Tibial nerve (tissue), 4 donors: ENCODE results near the gene MRPL43.

ENCODE experiments used
- CTCF ChIP-seq, 5 experiments: fragments of 200-600 bp in 3 of 5; fragments of 450-650 bp in 2 of 5; sonication (generic) in 3 of 5; IDR thresholded peaks; one replicate each; pipeline ENCODE4 v1.5.1; 2016 to 2019; ENCODE audit warnings: antibody characterized with exemption in 5 of 5, mild to moderate bottlenecking in 3 of 5, moderate library complexity in 2 of 5
- EP300 ChIP-seq, 2 donors: sonication (generic); formaldehyde crosslinking; IDR thresholded peaks; one replicate each; pipeline ENCODE4 v1.6.1; 2017; ENCODE audit warnings: antibody characterized with exemption in 2 of 2, mild to moderate bottlenecking in 1 of 2
- POLR2A ChIP-seq, 2 donors: fragments of 450-650 bp; IDR thresholded peaks; one replicate each; pipeline ENCODE4 v1.6.1; 2017; ENCODE audit warnings: antibody characterized with exemption in 2 of 2, mild to moderate bottlenecking in 2 of 2, moderate library complexity in 2 of 2

- TF ChIP-seq CTCF (IDR thresholded peaks at IDR 0.05) (no peak), POLR2A (IDR thresholded peaks at IDR 0.05) (no peak), EP300 (IDR thresholded peaks at IDR 0.05) (no peak)
Observed at GRCh38 chr10:100989088-100989487, 1.8 kb upstream of the MRPL43 start.
